ENCODE data around the gene GNA12. TPM values are rescaled to one million over a fixed set of nuclear protein-coding genes. Genes with fewer than 3 reads are reported as not detected.

Gene GNA12
- total and polyA plus RNA-seq, 9 of the 15 experiments (the other 6 are each of a cell fraction or from before 2014, with no cell fraction given), result 0.65 to 32.7 (median 9.6) TPM

DNA sequence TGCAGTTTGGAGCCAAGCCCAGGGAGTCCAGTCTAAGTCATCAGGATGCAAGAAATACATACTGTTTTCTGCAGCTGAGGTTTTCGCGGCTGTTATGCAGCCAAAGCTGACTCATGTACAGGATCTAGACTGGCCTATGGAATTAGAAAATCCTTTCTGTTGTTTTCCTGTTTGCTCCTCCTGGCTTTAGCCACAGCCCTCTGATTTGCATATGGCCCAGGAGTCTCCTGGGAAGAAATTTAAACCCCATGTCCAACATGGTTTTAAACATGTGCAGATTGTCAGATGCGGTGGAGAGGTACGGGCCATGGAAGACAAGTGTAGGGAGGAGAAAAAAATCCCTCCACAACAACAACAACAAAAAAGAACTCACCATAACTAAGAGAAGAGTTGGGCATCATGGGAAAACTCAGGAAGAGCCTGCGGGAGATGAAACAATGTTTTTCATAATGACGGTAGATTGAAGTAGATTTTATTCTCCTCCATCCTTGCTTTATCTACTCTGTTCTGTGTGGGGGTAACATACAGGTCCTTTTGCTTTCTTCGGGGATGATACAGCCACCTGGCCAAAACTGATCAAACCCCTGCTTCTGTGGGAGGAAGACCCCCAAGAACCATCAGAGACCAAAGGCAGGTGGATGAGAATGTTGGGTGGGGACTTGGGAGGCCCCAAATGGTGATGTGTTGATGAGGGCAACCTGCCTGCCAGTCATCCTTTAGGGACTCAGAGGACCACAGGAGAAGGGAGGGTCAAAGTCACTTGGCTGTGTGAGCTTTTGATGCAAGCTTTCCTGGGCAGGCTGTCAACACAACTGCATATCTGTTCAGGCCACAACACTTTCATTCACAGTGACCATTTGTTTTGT, 29.8 kb upstream of the GNA12 start:
- Histone ChIP-seq H3K9ac (ENCODE audit: insufficient read depth in 1 of 2, low read depth in 2 of 2, low read length in 2 of 2) (no peak overlapping the region), H4K20me1 (replicated peaks; ENCODE audit: control insufficient read depth, insufficient read depth, low read length) (peaks cover 9% of the 10 kb centered on the region), H3K27me3 (ENCODE audit: control insufficient read depth in 2 of 2, insufficient read depth in 2 of 2, low read length in 2 of 2) (peaks cover 18 to 66% of the 10 kb centered on the region in 2 experiments), H3K36me3 (ENCODE audit: control insufficient read depth, insufficient read depth, low read length) (no peaks in the 10 kb centered on the region), H3K27ac (ENCODE audit: extremely low read depth, low read depth, low read length) (peak overlapping the region; percentile 77), H3K79me2 (ENCODE audit: control insufficient read depth, insufficient read depth, low read length) (no peaks in the 10 kb centered on the region), H3K9me1 (ENCODE audit: control insufficient read depth, insufficient read depth, low read length) (no peaks in the 10 kb centered on the region), H3K4me1 (replicated peaks in 1 of 2; ENCODE audit: control insufficient read depth in 2 of 2, insufficient read depth in 2 of 2, low read length in 2 of 2) (peaks cover 0 to 17% of the 10 kb centered on the region in 2 experiments; a peak in 2 of 5 replicates), H3K4me3 (no peak overlapping the region), H3K4me2 (ENCODE audit: insufficient read depth, low read length) (no peak overlapping the region), H2AFZ (ENCODE audit: low read depth, low read length) (no peak overlapping the region), H3K9me3 (replicated peaks; ENCODE audit: control insufficient read depth, insufficient read depth, low read depth, low read length) (no peaks in the 10 kb centered on the region)
- in situ Hi-C loops (cut with MboI) (loop anchor here (25.0 kb wide), 1 partner anchor 1013 kb away; no protein-coding TSS in a partner anchor), intact Hi-C loops (cut with micrococcal nuclease) (no loop called here)
- peak; percentile 62 to 78 (median 68) for DNase-seq (ENCODE audit: extremely low read depth in 1 of 4, low spot score in 3 of 4)
- CTCF ChIA-PET (ENCODE audit: low intra/inter-chr PET ratio), result no interaction called here
- peak; percentile 77 for FAIRE-seq
- ATAC-seq, result peak; percentile 75
- POLR2A ChIA-PET, result interaction anchor here (0.6 to 1.1 kb wide), 4 partner anchors 16 to 164 kb away, joined by 3 to 4 read pairs (median 3); no protein-coding TSS in a partner anchor
- no TSS peak for BruUV-seq (replicated peaks)
- WGBS (ENCODE audit: insufficient coverage, low coverage, missing lambda C conversion rate), result 1% methylated on average over 7 of the region's 7 CpGs
- TF ChIP-seq SRF (CRISPR knock-in tag; IDR thresholded peaks at IDR 0.05) (peak in 1 of 2 experiments; percentile 11; a peak in 1 of 4 replicates), ZNF354B (CRISPR knock-in tag; IDR thresholded peaks at IDR 0.05) (no peak), CAMTA2 (CRISPR knock-in tag; conservative IDR thresholded peaks at IDR 0.05) (no peak), FIP1L1 (IDR thresholded peaks at IDR 0.05; ENCODE audit: low read depth, low read length, poor library complexity, severe bottlenecking) (no peak), ZNF121 (CRISPR knock-in tag; conservative IDR thresholded peaks at IDR 0.05) (no peak), FOXM1 (IDR thresholded peaks at IDR 0.05; ENCODE audit: low read depth) (no peak), FOXM1 (CRISPR knock-in tag; IDR thresholded peaks at IDR 0.05; ENCODE audit: low read depth) (no peak), RBM34 (IDR thresholded peaks at IDR 0.05; ENCODE audit: borderline replicate concordance, insufficient read depth, low read length) (no peak), NBN (IDR thresholded peaks at IDR 0.05; ENCODE audit: low read depth) (no peak), HNRNPK (IDR thresholded peaks at IDR 0.05; ENCODE audit: low read depth, low read length, poor library complexity, severe bottlenecking) (no peak), ZFX (CRISPR knock-in tag; IDR thresholded peaks at IDR 0.05) (0 out of 2 replicates have a peak, but pooled peaks have one; percentile 15), RCOR1 (IDR thresholded peaks at IDR 0.05; ENCODE audit: borderline replicate concordance in 1 of 2, low read depth in 2 of 2, low read length in 2 of 2) (peak; percentile 5 to 17; a peak in 1 of 4 replicates), ZFP30 (CRISPR knock-in tag; IDR thresholded peaks at IDR 0.05; ENCODE audit: borderline replicate concordance) (no peak)
- TF ChIP-seq, protein P1, sequence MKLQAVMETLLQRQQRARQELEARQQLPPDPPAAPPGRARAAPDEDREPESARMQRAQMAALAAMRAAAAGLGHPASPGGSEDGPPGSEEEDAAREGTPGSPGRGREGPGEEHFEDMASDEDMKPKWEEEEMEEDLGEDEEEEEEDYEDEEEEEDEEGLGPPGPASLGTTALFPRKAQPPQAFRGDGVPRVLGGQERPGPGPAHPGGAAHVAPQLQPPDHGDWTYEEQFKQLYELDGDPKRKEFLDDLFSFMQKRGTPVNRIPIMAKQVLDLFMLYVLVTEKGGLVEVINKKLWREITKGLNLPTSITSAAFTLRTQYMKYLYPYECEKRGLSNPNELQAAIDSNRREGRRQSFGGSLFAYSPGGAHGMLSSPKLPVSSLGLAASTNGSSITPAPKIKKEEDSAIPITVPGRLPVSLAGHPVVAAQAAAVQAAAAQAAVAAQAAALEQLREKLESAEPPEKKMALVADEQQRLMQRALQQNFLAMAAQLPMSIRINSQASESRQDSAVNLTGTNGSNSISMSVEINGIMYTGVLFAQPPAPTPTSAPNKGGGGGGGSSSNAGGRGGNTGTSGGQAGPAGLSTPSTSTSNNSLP (IDR thresholded peaks at IDR 0.05; ENCODE audit: borderline replicate concordance, low read depth, low read length), result 0 out of 2 replicates have a peak, but pooled peaks have one; percentile 38
- TF ChIP-seq, protein P2, sequence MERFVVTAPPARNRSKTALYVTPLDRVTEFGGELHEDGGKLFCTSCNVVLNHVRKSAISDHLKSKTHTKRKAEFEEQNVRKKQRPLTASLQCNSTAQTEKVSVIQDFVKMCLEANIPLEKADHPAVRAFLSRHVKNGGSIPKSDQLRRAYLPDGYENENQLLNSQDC (CRISPR knock-in tag; IDR thresholded peaks at IDR 0.05), result peak; percentile 86
- TF ChIP-seq, protein P3, sequence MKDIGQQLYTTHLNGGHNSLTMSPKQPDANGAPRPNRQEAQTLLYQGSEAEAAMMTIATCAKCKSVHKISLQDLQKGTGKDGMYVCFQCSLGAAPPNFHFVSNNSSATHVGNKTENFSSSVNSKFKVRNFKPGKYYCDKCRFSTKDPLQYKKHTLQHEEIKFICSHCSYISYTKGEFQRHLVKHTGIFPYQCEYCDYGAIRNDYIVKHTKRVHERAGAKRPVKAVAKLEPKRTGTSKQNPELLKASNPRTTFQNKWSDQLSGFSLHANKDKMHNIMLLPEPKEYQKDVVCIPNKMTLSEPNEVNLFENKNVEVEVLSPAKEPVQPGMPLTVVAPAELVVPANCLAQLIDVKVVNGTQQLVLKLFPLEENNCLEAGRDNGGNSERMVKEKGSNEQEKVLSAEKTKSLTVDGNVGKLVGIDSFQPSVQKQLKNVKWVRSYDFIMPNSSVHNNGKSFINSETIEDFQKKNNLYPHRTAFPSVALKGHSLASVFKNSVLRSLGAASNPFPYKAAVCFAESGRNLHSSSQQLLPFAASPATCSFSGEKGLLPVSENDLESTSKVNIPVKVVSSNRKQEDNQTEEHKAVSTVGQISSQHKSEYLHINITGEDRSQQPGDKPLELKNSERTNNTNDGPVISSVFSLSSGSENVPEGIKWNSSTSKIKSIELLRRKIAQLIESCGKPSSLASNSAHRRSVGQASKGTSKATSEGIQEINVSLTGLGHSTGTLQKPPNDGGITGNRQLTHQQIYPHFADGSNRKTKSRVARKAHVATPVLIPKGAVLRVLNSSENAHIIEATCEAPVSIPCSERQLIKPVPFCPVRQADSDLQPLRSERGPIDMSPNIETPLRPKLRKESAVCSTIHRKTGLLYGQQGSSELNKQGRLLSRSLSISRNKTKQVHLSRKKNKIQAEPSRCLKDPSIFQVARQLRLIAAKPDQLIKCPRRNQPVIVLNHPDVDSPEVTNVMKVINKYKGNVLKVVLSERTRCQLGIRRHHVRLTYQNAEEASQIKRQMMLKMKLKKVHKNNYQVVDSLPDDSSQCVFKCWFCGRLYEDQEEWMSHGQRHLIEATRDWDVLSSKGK (CRISPR knock-in tag; IDR thresholded peaks at IDR 0.05), result no peak

Data from K562 (cell line).